Sciatic nerve (tissue), 2 donors: ENCODE measurements around the gene CDH13. TPM values are rescaled to one million over a fixed set of nuclear protein-coding genes. Genes with fewer than 3 reads are reported as not detected.

Experiments
- ATAC-seq: fragments of 200-7000 bp; cut with Tn5 transposase; one replicate; pipeline ENCODE4 v1.9.1; 2020; ENCODE audit warnings: mild to moderate bottlenecking, moderate library complexity
- DNase-seq: peaks from one replicate; pipeline ENCODE4 v3.0.0-alpha.2; 2020; ENCODE audit warnings: low spot score
- intact Hi-C: fragments of 100-400 bp; cut with DNase I; formaldehyde crosslinking; loops from one replicate; pipeline ENCODE4 v1.14.2; 2022
- total RNA-seq: library from RNA; stranded (reverse); fragmentation: NEBNext Ultra II Directional; extraction: Animal tissue kit (Norgen Biotek cat#: 25700); gene quantifications from one replicate; pipeline ENCODE4 v1.2.1, GENCODE V29; 2021
- donor health status: DM: no; HTN: no; CAD: no.
- donor health status: DM: no; HTN: no; CAD: no.

CDH13 gene
- total RNA-seq, 1 donor from 2014 or later, result 7.5 TPM

GRCh38 chr16:83407928-83408327 is 781.2 kb downstream of the CDH13 start:
- ATAC-seq (no peak), DNase-seq (no peak)
- intact Hi-C loops, result no loop called here

GRCh38 chr16:83409347-83409746 is 782.6 kb downstream of the CDH13 start:
- intact Hi-C loops, result no loop called here
- ATAC-seq (no peak), DNase-seq (no peak)

GRCh38 chr16:83418565-83418964 is 791.8 kb downstream of the CDH13 start:
- DNase-seq, result no peak
- intact Hi-C loops, result no loop called here
- no peak for ATAC-seq

GRCh38 chr16:83420206-83420760 is 793.5 kb downstream of the CDH13 start:
- no peak for DNase-seq
- no peak for ATAC-seq

GRCh38 chr16:83433201-83433600 is 806.4 kb downstream of the CDH13 start:
- ATAC-seq, result no peak
- no peak for DNase-seq
- intact Hi-C loops, result no loop called here

More at GRCh38 chr16:83420206-83420760, 793.5 kb downstream of the CDH13 start:
- intact Hi-C loops, result no loop called here

GRCh38 chr16:83437036-83437435 is 810.3 kb downstream of the CDH13 start:
- intact Hi-C loops, result no loop called here
- ATAC-seq (no peak), DNase-seq (no peak)

GRCh38 chr16:83438326-83438725 is 811.6 kb downstream of the CDH13 start:
- ATAC-seq, result no peak
- no peak for DNase-seq
- intact Hi-C loops, result no loop called here

- DNase-seq, result no peak
- no peak for ATAC-seq
- intact Hi-C loops, result no loop called here
Observed at GRCh38 chr16:83439412-83439811, 812.6 kb downstream of the CDH13 start.

GRCh38 chr16:83441517-83441916 is 814.7 kb downstream of the CDH13 start:
- DNase-seq, result no peak
- ATAC-seq, result no peak
- intact Hi-C loops, result no loop called here

- no peak for ATAC-seq
- no peak for DNase-seq
- intact Hi-C loops, result no loop called here
Observed at GRCh38 chr16:83443972-83444371, 817.2 kb downstream of the CDH13 start.

- intact Hi-C loops, result no loop called here
- no peak for ATAC-seq
Observed at GRCh38 chr16:83447560-83447959, 820.8 kb downstream of the CDH13 start.

GRCh38 chr16:83449861-83450260 is 823.1 kb downstream of the CDH13 start:
- intact Hi-C loops, result no loop called here

More at GRCh38 chr16:83447560-83447959, 820.8 kb downstream of the CDH13 start:
- no peak for DNase-seq

GRCh38 chr16:83453977-83454376 is 827.2 kb downstream of the CDH13 start:
- intact Hi-C loops, result no loop called here

More at GRCh38 chr16:83449861-83450260, 823.1 kb downstream of the CDH13 start:
- DNase-seq, result no peak
- no peak for ATAC-seq

GRCh38 chr16:83455716-83456115 is 828.9 kb downstream of the CDH13 start:
- ATAC-seq, result no peak
- DNase-seq, result no peak
- intact Hi-C loops, result no loop called here

More at GRCh38 chr16:83453977-83454376, 827.2 kb downstream of the CDH13 start:
- DNase-seq (no peak), ATAC-seq (no peak)

- no peak for DNase-seq
- ATAC-seq, result no peak
- intact Hi-C loops, result no loop called here
Observed at GRCh38 chr16:83456934-83457333, 830.2 kb downstream of the CDH13 start.

GRCh38 chr16:83458612-83459011 is 831.8 kb downstream of the CDH13 start:
- DNase-seq (no peak), ATAC-seq (no peak)
- intact Hi-C loops, result no loop called here

GRCh38 chr16:83464991-83465390 is 838.2 kb downstream of the CDH13 start:
- intact Hi-C loops, result no loop called here
- DNase-seq (no peak), ATAC-seq (no peak)

- ATAC-seq, result no peak
- no peak for DNase-seq
- intact Hi-C loops, result no loop called here
Observed at GRCh38 chr16:83470416-83470815, 843.6 kb downstream of the CDH13 start.

- ATAC-seq, result no peak
- intact Hi-C loops, result no loop called here
Observed at GRCh38 chr16:83472776-83473501, 846.2 kb downstream of the CDH13 start.

GRCh38 chr16:83473926-83474650 is 847.3 kb downstream of the CDH13 start:
- no peak for ATAC-seq
- intact Hi-C loops, result no loop called here
- DNase-seq, result no peak

More at GRCh38 chr16:83472776-83473501, 846.2 kb downstream of the CDH13 start:
- DNase-seq, result no peak
